OCI-LY3 (cell line): ENCODE data around the gene ACSS1.

Experiments used
- H2AFZ ChIP-seq: fragments of 200-600, 300-600 bp; shearing (Covaris generic); 2 replicates; pipeline ENCODE4 v1.6.0; 2014; ENCODE audit warnings: antibody characterized with exemption, low read depth, low read length
- H3K27ac ChIP-seq: fragments of 200-600, 300-600 bp; sonication (generic); 2 replicates; pipeline ENCODE4 v1.5.1; 2014; ENCODE audit warnings: mild to moderate bottlenecking, low read length, moderate library complexity, mixed read lengths
- H3K27me3 ChIP-seq: fragments of 200-600, 300-600 bp; sonication (generic); 2 replicates; pipeline ENCODE4 v1.6.1; 2014; ENCODE audit warnings: low read depth, low read length, mixed read lengths
- H3K36me3 ChIP-seq: fragments of 200-600, 300-600 bp; sonication (generic); replicated peaks from 2 replicates; pipeline ENCODE3; 2014; ENCODE audit warnings: low read depth, low read length, mixed read lengths
- H3K4me1 ChIP-seq: fragments of 300-600, 200-600 bp; sonication (generic); 2 replicates; pipeline ENCODE4 v1.6.1; 2014; ENCODE audit warnings: low read length, mixed read lengths
- H3K4me2 ChIP-seq: fragments of 200-600, 300-600 bp; sonication (generic); 2 replicates; pipeline ENCODE4 v1.6.1; 2014; ENCODE audit warnings: low read length, mixed read lengths
- H3K4me3 ChIP-seq: fragments of 300-600, 200-600 bp; sonication (generic); 2 replicates; pipeline ENCODE4 v1.5.1; 2014; ENCODE audit warnings: antibody characterized with exemption, mild to moderate bottlenecking, low read length, moderate library complexity
- H3K79me2 ChIP-seq: fragments of 300-600, 200-600 bp; shearing (Covaris generic); 2 replicates; pipeline ENCODE4 v1.6.1; 2014; ENCODE audit warnings: mild to moderate bottlenecking, low read length, mixed read lengths
- H3K9ac ChIP-seq: fragments of 300-600, 200-600 bp; shearing (Covaris generic); 2 replicates; pipeline ENCODE4 v1.6.0; 2014; ENCODE audit warnings: mild to moderate bottlenecking, low read length, moderate library complexity
- H3K9me3 ChIP-seq: fragments of 200-600, 300-600 bp; shearing (Covaris generic); 2 replicates; pipeline ENCODE4 v1.6.1; 2014; ENCODE audit warnings: low read length, mixed read lengths; ENCODE audit not compliant: insufficient read depth
- H4K20me1 ChIP-seq: fragments of 200-600, 300-600 bp; sonication (generic); 2 replicates; pipeline ENCODE4 v1.6.1; 2016; ENCODE audit warnings: low read length, mixed read lengths; ENCODE audit not compliant: insufficient read depth
- CTCF ChIP-seq: fragments of 200-600, 300-600 bp; sonication (generic); IDR thresholded peaks from 2 replicates; pipeline ENCODE4 v1.5.1; 2014; ENCODE audit warnings: antibody characterized with exemption, low read length, low read depth
- EZH2phosphoT487 ChIP-seq: fragments of 200-600 bp; shearing (Covaris generic); IDR thresholded peaks from 2 replicates; pipeline ENCODE4 v1.6.1; 2018; ENCODE audit warnings: antibody characterized with exemption, mixed run types, low read depth

Gene ACSS1

GRCh38 chr20:25066386-25066785 is 8.4 kb upstream of the ACSS1 start:
- Histone ChIP-seq H3K9ac (no peak overlapping the region), H2AFZ (no peak overlapping the region), H3K4me2 (peak overlapping the region; percentile 76), H3K27ac (no peak overlapping the region), H3K79me2 (no peaks in the 10 kb centered on the region), H3K27me3 (peaks cover 72% of the 10 kb centered on the region), H4K20me1 (no peaks in the 10 kb centered on the region), H3K4me1 (peaks cover 14% of the 10 kb centered on the region), H3K36me3 (no peaks in the 10 kb centered on the region), H3K4me3 (no peak overlapping the region), H3K9me3 (no peaks in the 10 kb centered on the region)
- TF ChIP-seq EZH2phosphoT487 = no peak
- TF ChIP-seq CTCF = no peak

GRCh38 chr20:25065625-25066338 is 7.8 kb upstream of the ACSS1 start:
- H3K79me2 ChIP-seq = no peaks in the 10 kb centered on the region
- no peaks in the 10 kb centered on the region for H3K9me3 ChIP-seq
- no peaks in the 10 kb centered on the region for H3K36me3 ChIP-seq
- peaks cover 14% of the 10 kb centered on the region for H3K4me1 ChIP-seq
- H3K27ac ChIP-seq = no peak overlapping the region
- peak overlapping the region; percentile 76 for H3K4me2 ChIP-seq
- no peak overlapping the region for H2AFZ ChIP-seq
- TF ChIP-seq CTCF (peak; percentile 96), EZH2phosphoT487 (no peak)
- peaks cover 72% of the 10 kb centered on the region for H3K27me3 ChIP-seq
- H3K4me3 ChIP-seq = peak overlapping the region; percentile 54
- no peaks in the 10 kb centered on the region for H4K20me1 ChIP-seq
- no peak overlapping the region for H3K9ac ChIP-seq

GRCh38 chr20:25065072-25065624 is 7.2 kb upstream of the ACSS1 start:
- no peak for TF ChIP-seq EZH2phosphoT487
- no peak for TF ChIP-seq CTCF
- Histone ChIP-seq H3K4me3 (peak overlapping the region; percentile 54), H3K4me2 (peak overlapping the region; percentile 76)

GRCh38 chr20:25064561-25065071 is 6.7 kb upstream of the ACSS1 start:
- H3K27ac ChIP-seq = no peak overlapping the region
- no peak overlapping the region for H2AFZ ChIP-seq
- H3K4me1 ChIP-seq = peaks cover 14% of the 10 kb centered on the region
- no peak overlapping the region for H3K9ac ChIP-seq
- no peaks in the 10 kb centered on the region for H3K9me3 ChIP-seq
- TF ChIP-seq EZH2phosphoT487 (no peak), CTCF (no peak)
- no peaks in the 10 kb centered on the region for H4K20me1 ChIP-seq
- H3K36me3 ChIP-seq = no peaks in the 10 kb centered on the region
- peaks cover 73% of the 10 kb centered on the region for H3K27me3 ChIP-seq
- H3K79me2 ChIP-seq = no peaks in the 10 kb centered on the region
- H3K4me2 ChIP-seq = no peak overlapping the region
- no peak overlapping the region for H3K4me3 ChIP-seq

More at GRCh38 chr20:25065072-25065624, 7.2 kb upstream of the ACSS1 start:
- H3K27ac ChIP-seq = no peak overlapping the region
- no peaks in the 10 kb centered on the region for H3K36me3 ChIP-seq
- H3K79me2 ChIP-seq = no peaks in the 10 kb centered on the region
- H3K27me3 ChIP-seq = peaks cover 72% of the 10 kb centered on the region
- H3K9ac ChIP-seq = no peak overlapping the region
- H3K4me1 ChIP-seq = peaks cover 14% of the 10 kb centered on the region
- H2AFZ ChIP-seq = no peak overlapping the region
- H3K9me3 ChIP-seq = no peaks in the 10 kb centered on the region
- H4K20me1 ChIP-seq = no peaks in the 10 kb centered on the region
